Inferior parietal cortex (tissue), 1 donor: ENCODE results near the gene CTDNEP1.
"Not testable (repeated sequence)": the region's sequence is repeated elsewhere in the genome, so short reads cannot be mapped to it uniquely, and the experiment has no call there.

Experiments used
- DNase-seq: peaks from one replicate; pipeline ENCODE4 v3.0.0-alpha.2; 2016; ENCODE audit errors: extremely low spot score

CTDNEP1 gene

DNA sequence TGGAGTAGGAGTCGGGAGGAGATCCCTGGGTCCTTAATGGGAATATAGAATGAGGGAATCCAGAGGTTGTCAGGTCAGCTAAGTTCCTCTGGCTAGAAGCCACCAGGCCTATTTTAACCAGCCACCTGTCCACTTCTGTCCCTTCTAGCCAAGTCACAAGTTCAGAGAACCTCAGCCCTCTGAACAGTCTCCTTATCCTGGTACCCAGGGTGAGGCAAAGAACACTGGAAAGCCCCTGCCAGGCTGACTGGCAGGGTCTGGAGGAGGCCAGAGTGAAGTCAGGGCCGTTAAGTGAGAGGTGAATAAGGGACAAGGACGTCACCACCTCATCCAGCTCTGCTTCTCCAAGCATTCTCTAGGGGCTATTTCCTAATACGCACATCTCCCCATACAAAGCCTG is 2.7 kb downstream of the CTDNEP1 start:
- DNase-seq: no peak

DNA sequence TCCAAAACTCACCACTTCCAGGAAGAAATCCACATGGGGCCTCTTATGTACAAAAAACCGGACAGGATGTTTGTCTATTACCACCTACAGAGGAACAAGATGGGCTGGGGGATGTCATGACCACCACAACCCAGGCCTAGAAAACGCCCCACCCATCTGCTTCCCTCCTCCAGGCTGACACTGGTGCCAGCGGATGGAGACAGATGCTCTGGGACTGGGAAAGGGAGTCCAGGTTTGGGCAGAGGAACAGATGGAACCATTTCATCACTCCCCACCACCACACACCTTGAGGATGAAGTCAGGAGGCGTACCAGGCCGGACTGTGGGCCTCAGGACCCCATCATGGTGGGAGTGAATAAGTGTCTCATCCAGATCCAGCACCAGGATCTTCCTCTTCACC is 4.8 kb downstream of the CTDNEP1 start:
- DNase-seq: no peak

DNA sequence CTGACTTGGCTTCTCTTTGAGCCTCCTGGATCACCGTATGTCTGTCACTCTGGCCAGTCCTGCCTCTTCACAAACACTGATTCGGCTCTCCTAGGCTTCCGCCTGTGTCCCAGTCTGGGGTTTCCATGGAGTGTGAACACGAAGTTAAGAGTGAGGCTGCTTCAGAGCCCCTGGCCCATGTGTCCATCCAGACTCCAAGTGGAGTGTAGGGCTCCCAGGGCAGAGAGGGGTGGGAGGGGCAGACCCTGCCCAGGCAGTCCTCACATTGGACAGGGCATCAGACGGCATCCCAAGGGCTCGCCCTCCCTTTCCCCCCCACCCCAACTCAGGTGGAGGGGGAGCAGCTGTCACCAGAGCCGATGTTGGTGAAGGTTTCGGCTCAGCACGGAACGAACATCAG is 7.7 kb downstream of the CTDNEP1 start:
- not testable (repeated sequence) for DNase-seq

DNA sequence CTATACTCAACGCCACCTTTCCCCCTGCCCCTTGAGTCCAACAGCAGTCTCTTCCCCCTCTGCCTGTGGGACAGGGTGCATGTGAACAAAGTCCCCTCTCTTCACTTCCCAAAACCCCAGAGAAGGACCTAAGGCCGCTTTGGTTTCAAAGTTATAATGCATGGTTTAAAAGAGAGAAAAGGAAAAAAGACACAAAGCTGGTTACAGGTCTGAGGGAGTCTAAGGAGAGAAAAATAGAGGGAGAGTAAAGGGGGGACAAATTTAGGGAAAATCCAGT is 8.1 kb downstream of the CTDNEP1 start:
- DNase-seq: no peak

DNA sequence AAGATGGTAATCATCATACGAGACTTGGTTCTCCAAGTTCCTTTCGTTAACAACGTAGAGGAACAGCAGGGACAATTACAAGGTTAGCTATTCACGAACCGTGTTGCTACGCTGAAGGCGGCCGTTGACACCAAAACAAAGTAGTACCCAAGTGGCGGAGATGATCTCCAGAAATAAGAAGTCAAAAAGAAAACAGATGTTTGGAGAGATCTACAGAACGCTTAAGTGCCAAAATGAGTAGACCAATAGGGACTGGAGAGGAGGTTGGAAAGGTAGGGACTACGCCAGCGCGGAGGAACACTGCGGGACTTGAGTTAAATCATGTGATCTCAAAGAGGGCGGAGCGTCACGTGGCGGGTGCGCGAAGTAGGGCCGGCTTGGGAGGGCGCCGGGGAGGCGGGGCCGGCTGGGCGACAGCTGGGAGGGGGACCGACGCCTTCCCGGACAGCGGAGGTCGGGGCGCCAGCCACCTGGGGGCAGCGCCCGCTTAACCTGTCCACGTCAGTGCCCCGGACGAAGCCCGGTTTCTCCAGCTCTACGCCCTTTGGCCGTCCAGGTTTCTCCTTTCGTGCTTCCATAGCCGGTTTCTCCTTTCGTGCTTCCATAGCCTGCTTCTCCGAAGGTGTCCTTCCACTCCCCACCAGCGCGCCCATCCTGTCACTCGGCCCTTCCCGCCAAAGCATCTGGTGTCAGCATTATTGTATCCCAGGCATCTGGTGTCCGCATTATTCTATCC is 8.6 kb downstream of the CTDNEP1 start:
- DNase-seq: peak; percentile 97

DNA sequence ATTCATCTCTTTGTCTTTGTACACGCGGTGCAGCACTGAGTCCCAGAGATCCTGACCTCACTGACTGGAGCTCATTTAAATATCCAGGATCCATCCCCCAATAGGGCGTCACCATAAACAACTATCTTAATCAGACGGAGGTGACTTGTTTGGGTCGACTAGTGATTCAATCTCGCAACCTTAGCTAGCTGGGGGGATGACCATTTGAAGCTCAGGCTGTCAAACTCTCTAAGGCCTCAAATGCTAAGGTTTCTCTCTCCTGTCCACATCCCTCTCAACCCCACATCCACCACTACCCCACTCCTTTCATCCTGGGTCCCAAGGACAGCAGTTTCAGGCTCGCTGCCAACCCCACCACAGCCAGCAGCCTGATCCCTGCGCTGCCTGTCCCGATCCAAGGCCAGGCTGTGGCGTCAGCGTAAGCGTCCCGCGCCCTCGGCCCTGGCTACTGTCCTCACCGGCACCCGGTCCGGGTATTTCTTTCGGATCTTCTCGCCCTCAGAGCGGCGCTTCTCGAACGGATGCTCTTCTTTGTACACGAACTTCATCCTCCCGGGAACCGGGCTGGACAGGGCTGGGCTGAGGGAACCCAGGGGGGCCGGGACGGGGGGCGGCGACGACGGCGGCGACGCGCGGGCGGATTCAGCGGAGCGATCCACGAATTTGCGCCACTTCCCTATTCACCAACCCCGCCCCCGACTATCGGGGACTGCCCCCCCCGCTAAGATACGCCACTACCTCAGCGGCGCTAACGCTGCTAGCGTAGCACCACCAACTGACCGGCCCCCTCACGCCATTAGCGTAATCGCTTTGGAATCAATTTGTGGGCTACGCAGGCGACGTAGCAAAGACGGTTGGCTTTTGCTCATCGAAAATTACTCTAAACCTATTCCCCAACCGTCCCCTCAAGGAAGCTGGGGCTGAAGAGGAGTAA is 9.5 kb downstream of the CTDNEP1 start, which contains the start of gene GABARAP:
Gene GABARAP, minus strand, starts transcription at position 667 of the 934 bp plus-strand sequence. Its CDS starts 119 bp downstream, at position 548.
- peak; percentile 92 for DNase-seq

DNA sequence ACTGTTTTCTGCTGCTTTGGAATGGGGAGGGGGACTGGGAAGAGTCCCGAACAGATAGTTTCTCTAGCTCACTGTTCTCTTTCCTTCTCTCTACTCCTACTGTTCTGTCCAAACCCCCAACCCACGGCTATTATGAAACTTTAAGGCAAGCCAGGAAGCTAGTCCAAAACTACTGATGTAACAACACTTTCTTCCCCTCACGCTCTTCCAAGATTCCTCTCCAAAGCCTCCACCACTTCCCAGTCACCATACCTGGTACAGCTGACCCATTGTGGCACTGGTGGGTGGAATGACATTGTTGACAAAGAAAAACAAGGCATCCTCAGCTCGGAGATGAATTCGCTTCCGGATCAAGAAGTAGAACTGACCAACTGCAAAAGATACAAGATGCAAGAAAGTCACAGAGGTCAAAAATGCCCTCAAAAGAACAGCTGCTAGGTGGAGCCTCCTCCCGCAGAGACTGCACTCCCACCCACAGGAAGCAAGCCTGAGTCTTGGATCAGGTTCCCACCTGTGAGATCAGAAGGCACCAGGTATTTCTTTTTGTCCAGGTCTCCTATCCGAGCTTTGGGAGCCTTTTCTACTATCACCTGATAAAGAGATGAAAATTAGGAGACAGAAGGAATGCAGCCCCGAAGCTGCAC is 10.3 kb downstream of the CTDNEP1 start:
- no peak for DNase-seq

DNA sequence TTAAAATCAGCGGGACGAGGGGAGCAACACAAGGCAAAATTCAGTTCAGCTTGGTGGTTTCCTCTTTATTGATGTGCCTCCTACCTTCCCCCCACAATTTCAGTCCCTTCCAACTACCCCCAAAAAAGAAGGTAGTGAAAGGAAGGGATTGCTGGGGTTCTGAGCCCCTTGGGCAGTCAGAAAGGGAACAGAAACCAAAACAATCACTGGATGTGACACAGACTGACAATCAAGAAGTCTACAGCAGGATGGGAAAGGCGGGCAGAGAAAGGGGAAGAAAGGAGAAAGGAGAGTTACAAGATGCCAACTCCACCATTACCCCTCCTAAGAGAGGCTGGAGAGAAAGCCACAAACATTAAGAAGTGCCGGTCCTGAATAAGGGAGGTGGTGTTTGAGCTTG is 11.2 kb downstream of the CTDNEP1 start:
- DNase-seq: no peak

DNA sequence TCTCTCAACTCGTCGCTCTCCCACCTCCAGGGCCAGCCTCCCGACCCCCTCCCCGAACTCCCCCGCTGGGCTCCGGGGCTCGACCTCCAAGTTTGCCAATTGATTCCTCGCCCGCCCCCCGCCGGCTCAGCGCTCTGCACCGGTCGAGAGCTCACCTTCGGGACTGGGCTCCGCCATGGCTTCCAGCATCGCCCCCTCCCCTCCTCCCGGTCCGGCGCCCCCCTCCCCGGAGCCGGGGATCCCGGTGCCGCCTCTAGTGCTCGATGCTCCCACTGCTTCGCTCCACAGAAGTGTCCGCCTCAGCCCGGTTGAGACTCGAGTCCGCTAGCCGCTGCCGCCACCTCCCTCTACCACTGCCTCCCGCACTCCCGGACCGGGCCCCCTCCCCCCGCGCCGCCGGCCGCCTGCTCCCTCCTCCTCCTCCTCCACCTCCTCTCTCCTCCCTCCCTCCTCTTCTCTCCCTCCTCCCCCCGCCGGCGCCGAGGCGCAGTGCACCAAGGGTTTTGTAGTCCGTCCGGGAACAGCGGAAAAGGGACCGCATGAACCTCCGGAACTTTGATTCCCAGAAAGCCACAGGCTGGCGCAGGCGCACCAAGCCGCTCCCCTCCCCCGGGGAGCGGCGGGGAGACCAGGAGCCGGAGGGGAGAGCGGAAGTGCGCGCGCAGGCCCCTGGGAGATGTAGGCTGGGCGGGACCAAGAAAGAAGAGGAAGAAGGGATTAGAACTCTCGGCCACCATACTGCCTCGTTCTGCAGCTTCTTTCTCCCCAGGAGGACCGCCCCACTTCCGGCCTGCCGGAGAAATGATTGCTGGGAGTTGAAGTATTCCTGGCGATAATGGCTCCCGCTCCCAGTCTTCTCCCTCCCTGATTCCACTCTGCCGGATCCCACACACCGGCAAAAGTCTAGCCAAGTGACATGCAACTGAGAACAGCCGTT is 12.2 kb downstream of the CTDNEP1 start, which contains the start of gene PHF23:
Gene PHF23, minus strand, starts transcription at position 367 of the 937 bp plus-strand sequence. Its CDS starts 178 bp downstream, at position 189.
- peak; percentile 99 for DNase-seq

DNA sequence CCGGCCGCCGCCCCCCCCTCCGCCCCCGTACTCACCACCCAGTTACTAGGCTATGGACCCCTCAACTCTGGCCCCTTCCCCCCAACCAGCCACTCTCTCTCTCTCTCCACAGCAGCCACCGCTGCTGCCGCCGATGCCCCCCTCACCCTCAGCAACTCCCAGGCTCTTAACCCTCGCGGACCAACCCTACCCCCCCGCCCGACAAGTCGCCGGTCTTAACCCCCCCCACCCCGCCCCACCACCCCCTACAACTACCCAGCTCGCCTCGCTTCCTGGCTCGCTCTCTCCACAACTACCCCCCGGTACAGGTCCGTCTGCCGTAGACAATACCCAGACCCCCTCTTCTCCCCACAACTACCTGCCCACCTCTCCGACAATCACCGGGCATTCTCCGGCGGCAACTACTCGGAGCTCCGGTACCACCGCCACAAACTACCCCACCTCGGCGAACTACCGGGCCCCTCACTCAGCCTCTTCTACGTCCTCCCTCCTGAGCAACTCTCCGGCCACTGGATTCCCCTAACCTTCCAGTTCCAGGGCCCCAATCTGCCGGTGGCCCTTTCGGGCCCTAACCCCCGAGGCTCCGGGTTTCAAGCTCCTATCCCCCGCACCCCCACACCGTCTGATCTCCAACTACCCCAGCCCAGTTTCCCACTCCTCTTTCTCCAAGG is 13.0 kb downstream of the CTDNEP1 start:
- no peak for DNase-seq

DNA sequence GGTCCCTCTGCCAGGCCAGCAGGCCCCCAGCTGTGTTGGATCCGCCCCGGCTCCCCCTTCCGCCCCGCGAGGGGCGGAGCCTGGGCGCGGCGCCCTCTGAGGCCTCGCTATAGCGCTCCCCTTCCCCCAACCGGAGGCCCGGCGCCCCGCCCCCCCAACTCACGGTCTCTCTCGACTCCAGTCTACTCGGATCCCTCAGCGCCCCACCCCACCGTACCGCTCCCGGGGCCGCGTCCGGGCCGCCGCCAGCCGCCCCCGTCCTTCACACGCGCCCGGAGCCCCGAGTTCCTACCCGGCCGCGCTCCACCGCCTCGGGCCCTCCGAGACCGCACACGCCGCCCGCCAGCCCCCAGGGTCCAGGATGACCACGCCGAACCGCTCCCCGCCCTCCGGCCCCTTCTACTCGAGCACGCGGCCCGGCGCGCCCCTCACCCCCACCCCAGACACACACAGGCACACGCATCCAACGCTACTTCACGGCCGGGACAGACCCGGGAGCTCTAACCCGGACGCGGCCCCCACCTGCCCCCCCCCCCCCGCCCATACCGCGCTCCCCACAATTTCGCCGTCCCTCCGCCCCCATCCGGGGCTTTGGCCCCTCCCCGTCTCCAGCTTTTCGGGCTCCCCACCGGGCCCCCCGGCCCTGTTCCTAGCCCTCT is 13.6 kb downstream of the CTDNEP1 start:
- DNase-seq: no peak

DNA sequence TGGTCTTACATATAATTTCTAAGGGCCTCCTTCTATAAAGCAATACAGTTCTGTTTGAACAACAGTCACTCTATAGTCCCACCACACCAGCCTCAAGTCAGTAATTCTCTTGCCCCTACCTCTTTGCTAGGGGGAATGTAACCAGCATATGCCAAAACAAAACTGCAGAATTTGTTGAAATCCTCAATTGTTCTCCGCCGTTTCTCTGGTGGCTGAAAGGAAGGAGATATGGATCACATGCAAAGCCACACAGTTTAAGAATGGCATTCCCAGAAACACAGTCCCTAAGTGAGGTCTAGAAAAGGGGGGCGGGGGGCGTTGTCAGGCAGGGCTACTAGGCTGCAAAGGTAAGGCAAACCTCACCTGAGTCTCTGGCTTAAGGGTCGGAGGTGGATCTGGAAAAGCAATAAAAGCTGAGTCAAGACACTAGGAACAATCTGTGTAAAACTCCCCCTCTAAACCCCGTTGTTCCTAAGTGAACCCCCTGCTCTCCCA is 14.2 kb downstream of the CTDNEP1 start:
- DNase-seq: no peak

DNA sequence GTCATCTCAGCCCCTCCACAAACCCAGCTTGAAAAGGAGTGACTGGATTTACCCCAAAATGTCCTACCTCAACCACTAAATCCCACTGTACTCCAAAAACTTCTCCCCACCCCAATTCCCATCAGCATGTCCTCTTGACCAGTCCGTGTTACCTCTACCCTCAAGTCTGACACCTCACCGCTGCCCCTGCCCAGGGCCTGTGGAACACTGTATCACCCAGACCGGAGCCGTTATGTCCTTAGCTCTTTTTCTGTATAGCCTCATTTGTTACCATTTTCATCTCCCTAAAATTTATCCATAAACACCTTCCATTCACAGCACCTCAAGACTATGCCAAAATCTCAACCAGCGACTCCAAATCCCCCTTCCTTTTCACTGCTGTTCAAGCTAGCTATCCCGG is 14.7 kb downstream of the CTDNEP1 start:
- DNase-seq: no peak

DNA sequence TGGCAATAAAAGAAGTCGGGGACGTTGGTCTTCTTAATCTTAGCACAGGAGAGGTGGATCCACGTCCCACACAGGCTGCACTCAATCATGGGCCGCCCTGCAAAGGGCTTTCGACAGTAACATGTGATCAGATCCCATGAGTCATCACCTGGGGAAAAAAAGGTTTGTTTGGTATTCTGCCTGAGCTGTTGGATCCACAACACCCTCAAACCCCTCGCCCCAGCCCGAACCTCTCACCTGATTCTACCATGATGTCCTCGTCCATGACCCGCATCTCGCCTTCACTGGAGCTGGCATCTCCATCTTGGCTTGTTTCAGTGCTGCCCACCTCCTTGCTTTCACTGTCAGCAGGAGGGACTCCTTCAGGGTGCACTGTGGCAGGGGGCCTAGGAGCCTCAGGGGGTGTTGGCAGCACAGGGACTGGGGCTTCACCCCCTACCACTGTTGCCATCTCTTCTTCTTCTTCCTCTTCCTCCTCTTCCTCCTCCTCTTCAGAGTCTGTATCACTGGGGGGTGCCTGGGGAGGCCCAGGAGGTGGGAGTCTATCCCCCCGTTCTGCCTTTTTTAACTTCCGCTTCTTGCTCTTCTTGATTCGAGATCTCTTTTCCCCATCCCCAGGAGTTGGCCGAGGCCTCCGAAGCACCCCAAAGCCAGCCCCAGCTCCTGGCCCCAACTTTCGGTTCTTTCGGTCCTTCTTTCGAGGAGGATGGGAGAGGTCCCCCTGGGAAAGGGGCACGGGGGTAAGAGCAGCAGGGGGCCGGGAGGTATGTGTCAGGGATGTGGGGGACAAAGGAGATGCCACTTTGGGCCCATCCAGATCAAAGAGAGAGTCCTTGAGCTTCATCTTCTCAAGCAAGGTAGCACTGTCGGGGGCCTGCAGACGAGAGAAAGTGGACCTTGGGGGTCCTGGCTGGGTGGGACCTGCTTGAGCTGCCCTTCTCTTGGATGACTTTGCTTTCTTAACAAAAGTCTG is 15.6 kb downstream of the CTDNEP1 start:
- DNase-seq: no peak

DNA sequence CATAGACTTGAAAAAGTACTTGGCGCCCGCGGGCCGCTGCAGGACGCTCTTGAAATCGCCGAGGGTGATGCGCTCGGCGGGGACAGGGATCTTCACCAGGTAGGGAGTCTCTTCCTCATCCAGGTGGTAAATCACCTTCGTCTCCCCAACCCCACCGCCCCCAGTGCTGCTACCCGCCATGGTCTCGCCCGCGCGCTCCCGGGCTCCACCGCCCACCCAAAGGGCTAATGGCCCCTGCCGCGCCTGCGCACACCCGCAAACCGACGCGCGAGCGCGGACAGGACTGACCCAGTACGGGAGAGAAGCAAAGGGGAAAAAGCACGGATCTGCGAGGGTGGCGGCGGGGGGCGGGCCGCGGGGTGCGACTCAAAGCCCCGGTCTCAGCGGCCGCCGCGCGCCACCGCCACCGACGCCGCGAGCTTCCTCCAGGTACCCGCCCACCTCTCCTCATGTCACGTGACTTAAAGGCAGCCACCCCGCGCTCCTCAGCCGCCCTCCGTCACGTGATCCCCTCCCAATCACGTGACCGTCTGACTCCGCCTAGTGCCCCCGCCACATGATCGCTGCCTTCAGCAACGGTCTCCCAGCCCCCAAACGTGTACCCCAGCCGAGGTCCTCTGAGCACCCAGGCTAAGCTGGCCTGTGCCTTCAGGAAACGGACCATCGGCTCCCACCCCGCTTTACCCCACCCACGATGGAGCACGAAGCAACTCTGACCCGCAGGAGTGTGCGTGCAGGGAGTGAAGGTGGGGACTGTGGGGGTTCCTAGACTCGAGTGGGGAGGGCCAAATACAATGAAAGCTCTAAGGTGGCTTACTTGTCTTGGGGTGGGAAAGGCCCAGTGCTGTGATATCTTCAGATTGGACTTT is 17.2 kb downstream of the CTDNEP1 start, which contains the start of gene DVL2:
Gene DVL2, minus strand, starts transcription at position 435 of the 869 bp plus-strand sequence. Its CDS starts 255 bp downstream, at position 180.
- peak; percentile 96 for DNase-seq

DNA sequence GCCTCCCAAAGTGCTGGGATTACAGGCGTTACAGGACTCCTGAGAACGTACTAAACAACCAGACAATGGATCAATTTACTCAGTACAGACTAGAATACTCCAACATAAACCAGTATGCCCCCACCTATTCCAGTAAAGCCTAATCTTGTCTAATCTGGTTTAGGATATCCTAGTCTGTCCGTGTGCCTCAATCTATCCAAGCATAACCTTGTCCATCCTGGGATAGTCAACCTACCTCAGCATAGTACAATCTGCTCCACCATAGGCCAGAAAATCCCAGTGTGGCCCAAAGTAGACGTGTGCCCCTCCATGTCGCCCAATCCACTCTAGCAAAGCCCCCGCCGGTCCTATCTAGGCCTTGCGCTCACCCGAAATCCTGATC is 17.8 kb downstream of the CTDNEP1 start:
- no peak for DNase-seq

DNA sequence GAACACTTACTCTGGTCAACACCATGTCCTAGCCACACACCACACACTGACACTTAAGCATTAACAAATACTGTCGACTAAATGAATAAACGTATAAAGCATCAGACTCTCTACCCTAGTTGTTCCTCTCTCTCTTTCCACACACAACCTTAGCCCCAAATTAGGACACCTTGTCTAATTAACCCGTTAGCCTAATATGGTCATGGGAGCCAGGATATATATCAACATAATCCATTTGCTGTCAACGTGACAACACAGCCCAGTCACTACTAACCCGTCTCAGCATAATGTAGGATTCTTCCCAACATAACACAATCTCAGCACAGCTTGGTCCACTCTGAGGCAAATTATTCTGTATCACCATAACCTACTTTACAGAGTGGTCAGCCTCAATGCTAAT is 19.4 kb downstream of the CTDNEP1 start:
- DNase-seq: no peak

DNA sequence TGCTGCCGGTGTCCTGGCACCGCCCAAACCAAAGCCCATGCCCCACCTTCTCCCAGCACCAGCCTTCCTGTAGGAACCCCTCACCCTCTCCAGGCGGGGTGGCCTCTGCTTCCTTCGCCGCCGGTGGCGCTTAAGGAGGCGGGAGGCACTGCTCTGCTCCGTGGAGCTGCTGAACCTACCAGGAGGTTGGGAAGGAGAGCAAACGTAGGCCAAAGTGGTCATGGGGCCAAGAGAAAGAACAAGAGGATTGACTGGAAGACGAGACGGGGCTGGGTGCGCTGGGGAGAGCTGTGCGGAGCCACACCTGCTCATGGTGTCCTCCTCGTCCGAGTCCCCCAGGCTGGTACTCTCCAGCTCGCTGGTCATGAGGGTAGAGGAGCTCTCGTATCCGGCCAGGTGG is 22.0 kb downstream of the CTDNEP1 start:
- DNase-seq: no peak
